IgD-negative memory B cell (primary cell): ENCODE data around the gene PSTPIP1. TPM values are rescaled to one million over a fixed set of nuclear protein-coding genes. Genes with fewer than 3 reads are reported as not detected.
"Not testable (repeated sequence)": the region's sequence is repeated elsewhere in the genome, so short reads cannot be mapped to it uniquely, and the experiment has no call there.

Experiments used
- H3K27ac Mint-ChIP-seq, 3 donors: one replicate each; pipeline ENCODE4 v1.8.0; 2020 to 2022; ENCODE audit warnings: mild to moderate bottlenecking in 3 of 3, mixed read lengths in 3 of 3, moderate library complexity in 1 of 3
- H3K27me3 Mint-ChIP-seq: one replicate; pipeline ENCODE4 v1.8.0; 2021; ENCODE audit warnings: mixed read lengths
- H3K36me3 Mint-ChIP-seq: one replicate; pipeline ENCODE4 v1.8.0; 2020; ENCODE audit warnings: mild to moderate bottlenecking, mixed read lengths
- H3K4me1 Mint-ChIP-seq, 3 donors: one replicate each; pipeline ENCODE4 v1.8.0; 2020 to 2022; ENCODE audit warnings: mixed read lengths in 3 of 3, mild to moderate bottlenecking in 1 of 3
- H3K4me3 Mint-ChIP-seq, 4 donors: one replicate each; pipeline ENCODE4 v1.8.0; 2020 to 2022; ENCODE audit warnings: mild to moderate bottlenecking in 4 of 4, mixed read lengths in 4 of 4, moderate library complexity in 3 of 4
- H3K9me3 Mint-ChIP-seq, 3 donors: one replicate each; pipeline ENCODE4 v1.8.0; 2020 to 2021; ENCODE audit warnings: mixed read lengths in 3 of 3, mild to moderate bottlenecking in 1 of 3
- polyA plus RNA-seq: library from polyadenylated mRNA; unstranded; fragments of 300-500 nt; fragmentation: Illumina TruSeq; gene quantifications from one replicate; pipeline ENCODE4 v1.2.3, GENCODE V29; 2021

The PSTPIP1 gene
- 37.3 TPM for polyA plus RNA-seq

GRCh38 chr15:76994971-76995945 lies at the start of gene PSTPIP1:
Gene PSTPIP1, plus strand, starts transcription at chr15:76995126. Its CDS starts 448 bp downstream, at chr15:76995574.
- Mint-ChIP-seq H3K4me3 (peak within 1 kb of the TSS; percentile 85 to 95 (median 92)), H3K36me3 (peaks cover 5% of the 10 kb centered on the region), H3K9me3 (no peaks in the 10 kb centered on the region), H3K4me1 (peaks cover 33 to 38% (median 37%) of the 10 kb centered on the region in 3 donors), H3K27me3 (no peaks in the 10 kb centered on the region), H3K27ac (peak within 1 kb of the TSS; percentile 58 to 96 (median 96))

GRCh38 chr15:76945494-76946093 lies 49.3 kb upstream of the PSTPIP1 start:
- Mint-ChIP-seq H3K27ac (peak overlapping the region in 2 of 3 donors; percentile 17 to 41), H3K27me3 (no peaks in the 10 kb centered on the region), H3K4me3 (no peak overlapping the region), H3K36me3 (peaks cover 18% of the 10 kb centered on the region), H3K9me3 (peaks cover 0 to 2% (median 0%) of the 10 kb centered on the region in 3 donors), H3K4me1 (peaks cover 24 to 32% (median 30%) of the 10 kb centered on the region in 3 donors)

- Mint-ChIP-seq H3K9me3 (peaks cover 0 to 2% (median 0%) of the 10 kb centered on the region in 3 donors), H3K27me3 (no peaks in the 10 kb centered on the region), H3K4me1 (peaks cover 24 to 33% (median 32%) of the 10 kb centered on the region in 3 donors), H3K27ac (peak overlapping the region; percentile 12 to 61 (median 20)), H3K4me3 (peak overlapping the region; percentile 8 to 65 (median 23)), H3K36me3 (peaks cover 18% of the 10 kb centered on the region)
Measured at GRCh38 chr15:76947454-76947853, 47.5 kb upstream of the PSTPIP1 start.

GRCh38 chr15:76951220-76951619 lies 43.7 kb upstream of the PSTPIP1 start:
- Mint-ChIP-seq H3K9me3 (no peaks in the 10 kb centered on the region), H3K4me3 (no peak overlapping the region), H3K27me3 (no peaks in the 10 kb centered on the region), H3K27ac (no peak overlapping the region), H3K36me3 (no peaks in the 10 kb centered on the region), H3K4me1 (peaks cover 23 to 26% (median 24%) of the 10 kb centered on the region in 3 donors)

- H3K36me3 Mint-ChIP-seq, result no peaks in the 10 kb centered on the region
- H3K27me3 Mint-ChIP-seq, result no peaks in the 10 kb centered on the region
- H3K27ac Mint-ChIP-seq, result no peak overlapping the region
- H3K4me1 Mint-ChIP-seq, result peaks cover 0 to 4% (median 3%) of the 10 kb centered on the region in 3 donors
- no peaks in the 10 kb centered on the region for H3K9me3 Mint-ChIP-seq
- no peak overlapping the region for H3K4me3 Mint-ChIP-seq
Measured at GRCh38 chr15:76953913-76954312, 41.0 kb upstream of the PSTPIP1 start.

- no peaks in the 10 kb centered on the region for H3K27me3 Mint-ChIP-seq
- no peak overlapping the region for H3K4me3 Mint-ChIP-seq
- H3K9me3 Mint-ChIP-seq, result no peaks in the 10 kb centered on the region
- H3K4me1 Mint-ChIP-seq, result peaks cover 0 to 4% (median 3%) of the 10 kb centered on the region in 3 donors
- no peak overlapping the region for H3K27ac Mint-ChIP-seq
- no peaks in the 10 kb centered on the region for H3K36me3 Mint-ChIP-seq
Measured at GRCh38 chr15:76954744-76955143, 40.2 kb upstream of the PSTPIP1 start.

GRCh38 chr15:76961268-76962011 lies 33.5 kb upstream of the PSTPIP1 start:
- H3K4me1 Mint-ChIP-seq, result peaks cover 7 to 9% (median 9%) of the 10 kb centered on the region in 3 donors
- no peak overlapping the region for H3K27ac Mint-ChIP-seq
- peak overlapping the region in 1 of 4 donors; percentile 9 for H3K4me3 Mint-ChIP-seq
- peaks cover 4% of the 10 kb centered on the region for H3K27me3 Mint-ChIP-seq
- no peaks in the 10 kb centered on the region for H3K36me3 Mint-ChIP-seq
- no peaks in the 10 kb centered on the region for H3K9me3 Mint-ChIP-seq

GRCh38 chr15:76962337-76963013 lies 32.5 kb upstream of the PSTPIP1 start:
- peak overlapping the region in 2 of 4 donors; percentile 6 to 59 for H3K4me3 Mint-ChIP-seq
- peaks cover 4% of the 10 kb centered on the region for H3K27me3 Mint-ChIP-seq
- no peaks in the 10 kb centered on the region for H3K36me3 Mint-ChIP-seq
- H3K27ac Mint-ChIP-seq, result no peak overlapping the region
- H3K9me3 Mint-ChIP-seq, result no peaks in the 10 kb centered on the region
- peaks cover 7 to 9% (median 9%) of the 10 kb centered on the region in 3 donors for H3K4me1 Mint-ChIP-seq

GRCh38 chr15:76963596-76963995 lies 31.3 kb upstream of the PSTPIP1 start:
- Mint-ChIP-seq H3K27me3 (peaks cover 4% of the 10 kb centered on the region), H3K36me3 (no peaks in the 10 kb centered on the region), H3K4me3 (no peak overlapping the region), H3K9me3 (no peaks in the 10 kb centered on the region), H3K27ac (no peak overlapping the region), H3K4me1 (peaks cover 7 to 9% (median 9%) of the 10 kb centered on the region in 3 donors)

GRCh38 chr15:76964157-76964556 lies 30.8 kb upstream of the PSTPIP1 start:
- Mint-ChIP-seq H3K27ac (no peak overlapping the region), H3K27me3 (peaks cover 4% of the 10 kb centered on the region)

GRCh38 chr15:76966051-76966450 lies 28.9 kb upstream of the PSTPIP1 start:
- H3K27me3 Mint-ChIP-seq, H3K9me3 Mint-ChIP-seq, H3K4me3 Mint-ChIP-seq, H3K4me1 Mint-ChIP-seq, H3K36me3 Mint-ChIP-seq, H3K27ac Mint-ChIP-seq: not testable (repeated sequence)

More at GRCh38 chr15:76964157-76964556, 30.8 kb upstream of the PSTPIP1 start:
- H3K4me1 Mint-ChIP-seq, result peaks cover 7 to 9% (median 9%) of the 10 kb centered on the region in 3 donors
- no peaks in the 10 kb centered on the region for H3K36me3 Mint-ChIP-seq
- H3K9me3 Mint-ChIP-seq, result no peaks in the 10 kb centered on the region
- H3K4me3 Mint-ChIP-seq, result no peak overlapping the region

- no peaks in the 10 kb centered on the region for H3K9me3 Mint-ChIP-seq
- H3K36me3 Mint-ChIP-seq, result no peaks in the 10 kb centered on the region
- peaks cover 4% of the 10 kb centered on the region for H3K27me3 Mint-ChIP-seq
- no peak overlapping the region for H3K27ac Mint-ChIP-seq
- H3K4me1 Mint-ChIP-seq, result peaks cover 6 to 9% (median 7%) of the 10 kb centered on the region in 3 donors
- no peak overlapping the region for H3K4me3 Mint-ChIP-seq
Measured at GRCh38 chr15:76967067-76967466, 27.9 kb upstream of the PSTPIP1 start.

- peaks cover 0 to 5% (median 0%) of the 10 kb centered on the region in 3 donors for H3K4me1 Mint-ChIP-seq
- H3K27me3 Mint-ChIP-seq, result no peaks in the 10 kb centered on the region
- H3K4me3 Mint-ChIP-seq, result no peak overlapping the region
- H3K9me3 Mint-ChIP-seq, result no peaks in the 10 kb centered on the region
- no peaks in the 10 kb centered on the region for H3K36me3 Mint-ChIP-seq
- H3K27ac Mint-ChIP-seq, result no peak overlapping the region
Measured at GRCh38 chr15:76968306-76968705, 26.6 kb upstream of the PSTPIP1 start.
